Mesenchymal stem cell (in vitro differentiated cells and primary cell): ENCODE results near the gene SSH2.
"Not testable (repeated sequence)": the region's sequence is repeated elsewhere in the genome, so short reads cannot be mapped to it uniquely, and the experiment has no call there.

Experiments used
- DNase-seq: peaks from one replicate; pipeline ENCODE4 v3.0.0-alpha.2; 2013
- H2AFZ ChIP-seq: one replicate; pipeline ENCODE4 v1.6.1; 2013; ENCODE audit warnings: low read depth, mild to moderate bottlenecking, control low read depth, inconsistent platforms, low read length, moderate library complexity
- H2AK5ac ChIP-seq: 2 replicates; pipeline ENCODE4 v1.6.1; 2013; ENCODE audit warnings: low read length, moderate library complexity, mild to moderate bottlenecking, inconsistent platforms; ENCODE audit not compliant: severe bottlenecking
- H2BK120ac ChIP-seq: one replicate; pipeline ENCODE4 v1.6.1; 2013; ENCODE audit warnings: low read depth, mild to moderate bottlenecking, inconsistent platforms, low read length, moderate library complexity
- H2BK12ac ChIP-seq, 2 experiments: one replicate each; pipeline ENCODE4 v1.6.1; 2013; ENCODE audit warnings: inconsistent platforms in 2 of 2, low read length in 2 of 2, mild to moderate bottlenecking in 2 of 2, moderate library complexity in 2 of 2, control low read depth in 1 of 2
- H2BK15ac ChIP-seq: one replicate; pipeline ENCODE4 v1.6.1; 2013; ENCODE audit warnings: mild to moderate bottlenecking, low read depth, inconsistent platforms; ENCODE audit not compliant: poor library complexity, severe bottlenecking
- H2BK5ac ChIP-seq: 2 replicates; pipeline ENCODE4 v1.6.1; 2013; ENCODE audit warnings: low read depth, mild to moderate bottlenecking, low read length, control low read depth, inconsistent platforms; ENCODE audit not compliant: poor library complexity, severe bottlenecking
- H3K14ac ChIP-seq, 2 experiments: one replicate each; pipeline ENCODE4 v1.6.1; 2013; ENCODE audit warnings: inconsistent platforms in 2 of 2, low read length in 2 of 2, control low read depth in 1 of 2, mild to moderate bottlenecking in 1 of 2, moderate library complexity in 1 of 2
- H3K18ac ChIP-seq, 2 experiments: one replicate each; pipeline ENCODE4 v1.6.1; 2013; ENCODE audit warnings: inconsistent platforms in 2 of 2, low read length in 2 of 2, control low read depth in 1 of 2, low read depth in 1 of 2, mild to moderate bottlenecking in 1 of 2
- H3K23ac ChIP-seq, 2 experiments: one replicate each; pipeline ENCODE4 v1.6.1; 2013; ENCODE audit warnings: inconsistent platforms in 2 of 2, low read length in 2 of 2, mild to moderate bottlenecking in 2 of 2, moderate library complexity in 2 of 2, control low read depth in 1 of 2
- H3K27ac ChIP-seq: 2 replicates; pipeline ENCODE4 v1.5.1; 2013; ENCODE audit warnings: mild to moderate bottlenecking, moderate library complexity, low read length, control low read depth, inconsistent platforms; ENCODE audit not compliant: poor library complexity, severe bottlenecking
- H3K27me3 ChIP-seq, 2 experiments: 2 replicates each; pipeline versions ENCODE4 v1.6.1 to v1.7.0; 2013; ENCODE audit warnings: low read length in 2 of 2, mild to moderate bottlenecking in 2 of 2, moderate library complexity in 2 of 2, control low read depth in 1 of 2, inconsistent platforms in 1 of 2; ENCODE audit not compliant: control insufficient read depth in 1 of 2, insufficient read depth in 1 of 2
- H3K36me3 ChIP-seq, 2 experiments: 2 replicates each; pipeline versions ENCODE4 v1.6.1 to v1.7.0; 2013; ENCODE audit warnings: low read length in 2 of 2, control low read depth in 1 of 2, inconsistent platforms in 1 of 2, low read depth in 1 of 2, mild to moderate bottlenecking in 1 of 2; ENCODE audit not compliant: insufficient read depth in 2 of 2, control insufficient read depth in 1 of 2
- H3K4ac ChIP-seq, 2 experiments: one replicate each; pipeline ENCODE4 v1.6.1; 2013; ENCODE audit warnings: inconsistent platforms in 2 of 2, low read length in 2 of 2, mild to moderate bottlenecking in 2 of 2, moderate library complexity in 2 of 2, control low read depth in 1 of 2, low read depth in 1 of 2
- H3K4me1 ChIP-seq: 2 replicates; pipeline ENCODE4 v1.6.1; 2013; ENCODE audit warnings: low read depth, low read length, control low read depth; ENCODE audit not compliant: control insufficient read depth, insufficient read depth
- H3K4me2 ChIP-seq: 2 replicates; pipeline ENCODE4 v1.6.1; 2013; ENCODE audit warnings: low read length, mild to moderate bottlenecking, inconsistent platforms; ENCODE audit not compliant: poor library complexity, severe bottlenecking
- H3K4me3 ChIP-seq, 2 experiments: 2 replicates each; pipeline versions ENCODE4 v1.5.1 to v1.7.0; 2013; ENCODE audit warnings: low read length in 2 of 2, mild to moderate bottlenecking in 2 of 2, control low read depth in 1 of 2, low read depth in 1 of 2; ENCODE audit not compliant: insufficient read depth in 1 of 2
- H3K79me1 ChIP-seq: replicated peaks from 2 replicates; pipeline ENCODE4 v1.6.1; 2013; ENCODE audit warnings: mild to moderate bottlenecking, control low read depth, low read length, inconsistent platforms; ENCODE audit not compliant: poor library complexity, severe bottlenecking
- H3K9ac ChIP-seq: 2 replicates; pipeline ENCODE4 v1.7.0; 2013; ENCODE audit warnings: mild to moderate bottlenecking, low read length, moderate library complexity
- H3K9me3 ChIP-seq: 2 replicates; pipeline ENCODE4 v1.7.0; 2013; ENCODE audit warnings: mild to moderate bottlenecking, low read length; ENCODE audit not compliant: control insufficient read depth
- H4K8ac ChIP-seq: one replicate; pipeline ENCODE4 v1.6.1; 2013; ENCODE audit warnings: inconsistent platforms, mild to moderate bottlenecking, low read length, moderate library complexity
- H4K91ac ChIP-seq: one replicate; pipeline ENCODE4 v1.6.1; 2013; ENCODE audit warnings: mild to moderate bottlenecking, low read length, inconsistent platforms
- WGBS: methylation state at CpG from one replicate; pipeline ENCODE4 v1.1.7; 2013; ENCODE audit warnings: mixed read lengths; 5-methylcytosine and 5-hydroxymethylcytosine counted together

The SSH2 gene

GRCh38 chr17:29903471-29903870, 26.6 kb downstream of the SSH2 start:
- H2BK15ac ChIP-seq, result no peak overlapping the region
- no peak overlapping the region for H3K4me3 ChIP-seq
- H3K4me2 ChIP-seq, result no peak overlapping the region
- no peak overlapping the region for H3K4ac ChIP-seq
- H4K8ac ChIP-seq, result no peak overlapping the region
- H3K23ac ChIP-seq, result no peak overlapping the region
- no peaks in the 10 kb centered on the region for H3K9me3 ChIP-seq
- no peaks in the 10 kb centered on the region for H3K27me3 ChIP-seq
- H3K36me3 ChIP-seq, result peaks cover 0 to 3% of the 10 kb centered on the region in 2 experiments
- H2BK12ac ChIP-seq, result no peak overlapping the region
- H4K91ac ChIP-seq, result no peak overlapping the region
- H3K4me1 ChIP-seq, result no peaks in the 10 kb centered on the region
- H3K27ac ChIP-seq, result no peak overlapping the region
- no peak for DNase-seq
- no peak overlapping the region for H3K18ac ChIP-seq
- no peak overlapping the region for H2BK120ac ChIP-seq
- WGBS, result 100% methylated on average over 1 of the region's 2 CpGs
- H2AFZ ChIP-seq, result no peak overlapping the region
- H3K79me1 ChIP-seq, result peaks cover 19% of the 10 kb centered on the region
- H3K14ac ChIP-seq, result no peak overlapping the region
- no peak overlapping the region for H3K9ac ChIP-seq
- H2BK5ac ChIP-seq, result no peak overlapping the region
- H2AK5ac ChIP-seq, result no peak overlapping the region

- H2BK120ac ChIP-seq, H3K18ac ChIP-seq, H3K4ac ChIP-seq, H3K27me3 ChIP-seq, H3K27ac ChIP-seq, H2AFZ ChIP-seq, H3K9ac ChIP-seq, H3K23ac ChIP-seq, H2BK12ac ChIP-seq, H4K91ac ChIP-seq, H2BK15ac ChIP-seq, H2BK5ac ChIP-seq, H3K4me3 ChIP-seq, H3K4me1 ChIP-seq, H3K36me3 ChIP-seq, DNase-seq, H3K14ac ChIP-seq, H4K8ac ChIP-seq, H3K9me3 ChIP-seq, H2AK5ac ChIP-seq, H3K4me2 ChIP-seq: not testable (repeated sequence)
- WGBS, result 81% methylated on average over 4 of the region's 4 CpGs
- peaks cover 18% of the 10 kb centered on the region for H3K79me1 ChIP-seq
Observed at GRCh38 chr17:29897136-29897535, 32.9 kb downstream of the SSH2 start.

GRCh38 chr17:29892201-29892600, 37.8 kb downstream of the SSH2 start:
- H3K4me3 ChIP-seq, result no peak overlapping the region
- H3K4me1 ChIP-seq, result no peaks in the 10 kb centered on the region
- H3K9ac ChIP-seq, result no peak overlapping the region
- H3K23ac ChIP-seq, result no peak overlapping the region
- DNase-seq, result no peak
- H3K27me3 ChIP-seq, result no peaks in the 10 kb centered on the region
- no peak overlapping the region for H3K4me2 ChIP-seq
- H2AK5ac ChIP-seq, result no peak overlapping the region
- H3K27ac ChIP-seq, result no peak overlapping the region
- H3K36me3 ChIP-seq, result peaks cover 3 to 8% of the 10 kb centered on the region in 2 experiments
- no peak overlapping the region for H2BK15ac ChIP-seq
- H3K18ac ChIP-seq, result no peak overlapping the region
- H4K8ac ChIP-seq, result no peak overlapping the region
- peaks cover 4% of the 10 kb centered on the region for H3K9me3 ChIP-seq
- no peak overlapping the region for H2BK5ac ChIP-seq
- no peak overlapping the region for H2AFZ ChIP-seq
- H2BK120ac ChIP-seq, result no peak overlapping the region
- H3K4ac ChIP-seq, result no peak overlapping the region
- H4K91ac ChIP-seq, result no peak overlapping the region
- no peak overlapping the region for H3K14ac ChIP-seq
- H3K79me1 ChIP-seq, result peaks cover 33% of the 10 kb centered on the region
- no peak overlapping the region for H2BK12ac ChIP-seq

- Histone ChIP-seq H4K8ac (no peak overlapping the region), H3K27me3 (no peaks in the 10 kb centered on the region), H2BK15ac (no peak overlapping the region), H4K91ac (no peak overlapping the region), H3K4me1 (no peaks in the 10 kb centered on the region), H2BK5ac (no peak overlapping the region), H2AK5ac (no peak overlapping the region), H3K4me2 (no peak overlapping the region), H3K9me3 (peaks cover 4% of the 10 kb centered on the region), H2BK12ac (no peak overlapping the region), H2AFZ (no peak overlapping the region), H3K27ac (no peak overlapping the region), H3K4ac (no peak overlapping the region), H3K18ac (no peak overlapping the region), H3K14ac (no peak overlapping the region), H3K79me1 (peaks cover 35% of the 10 kb centered on the region), H3K23ac (no peak overlapping the region), H2BK120ac (no peak overlapping the region), H3K36me3 (peaks cover 3 to 8% of the 10 kb centered on the region in 2 experiments), H3K4me3 (no peak overlapping the region), H3K9ac (no peak overlapping the region)
- DNase-seq, result no peak
- WGBS, result no CpG with 5 or more reads among the region's 1 CpG
Observed at GRCh38 chr17:29891131-29891530, 38.9 kb downstream of the SSH2 start.
